Naive thymus-derived CD8-positive, alpha-beta T cell (primary cell): Measurements from ENCODE around the gene DMAP1. TPM values are rescaled to one million over a fixed set of nuclear protein-coding genes. Genes with fewer than 3 reads are reported as not detected.
A peak's percentile ranks its signal among the peaks of the same experiment; 100 is the strongest.

Source experiments
- ATAC-seq, 2 donors: fragments of 150-1000 bp; cut with Tn5 transposase in 1 of 2; sonication (Bioruptor Pico), chemical (Tn5 transposase) in 1 of 2; 1 replicate in 1 of 2; 2 replicates in 1 of 2; pipeline ENCODE4 v1.10.0; 2021; ENCODE audit warnings: mild to moderate bottlenecking in 2 of 2, moderate library complexity in 2 of 2
- POLR2A ChIA-PET: fragments of 350-600 bp; sonication (Branson Sonifier 250); formaldehyde crosslinking; loops from one replicate; lab custom pipeline; 2021; ENCODE audit warnings: antibody characterized with exemption; lab: Charles Lee
- DNase-seq, 10 donors: peaks; one replicate each; pipeline versions ENCODE4 v3.0.0 to v3.0.0-alpha.2; 2020 to 2022
- H3K27ac Mint-ChIP-seq, 10 donors: one replicate each; pipeline ENCODE4 v1.8.0; 2020 to 2022; ENCODE audit warnings: mild to moderate bottlenecking in 10 of 10, mixed read lengths in 10 of 10, moderate library complexity in 4 of 10, inconsistent platforms in 1 of 10
- H3K27me3 Mint-ChIP-seq, 5 donors: one replicate each; pipeline ENCODE4 v1.8.0; 2021 to 2022; ENCODE audit warnings: mixed read lengths in 5 of 5
- H3K36me3 Mint-ChIP-seq, 3 donors: one replicate each; pipeline ENCODE4 v1.8.0; 2020 to 2022; ENCODE audit warnings: mixed read lengths in 3 of 3, mild to moderate bottlenecking in 2 of 3, inconsistent platforms in 1 of 3
- H3K4me1 Mint-ChIP-seq, 4 donors: one replicate each; pipeline ENCODE4 v1.8.0; 2021 to 2022; ENCODE audit warnings: mixed read lengths in 4 of 4
- H3K4me3 Mint-ChIP-seq, 10 donors: one replicate each; pipeline ENCODE4 v1.8.0; 2020 to 2022; ENCODE audit warnings: mild to moderate bottlenecking in 10 of 10, mixed read lengths in 10 of 10, moderate library complexity in 6 of 10, inconsistent platforms in 1 of 10
- H3K9me3 Mint-ChIP-seq, 9 donors: one replicate each; pipeline ENCODE4 v1.8.0; 2020 to 2022; ENCODE audit warnings: mixed read lengths in 9 of 9, mild to moderate bottlenecking in 3 of 9, inconsistent platforms in 1 of 9, moderate library complexity in 1 of 9
- polyA plus RNA-seq, 3 donors: library from polyadenylated mRNA; unstranded; fragments of 300-500 nt; fragmentation: Illumina TruSeq; gene quantifications; one replicate each; pipeline ENCODE4 v1.2.3, GENCODE V29; 2021
- total RNA-seq, 8 experiments: library from RNA in 2 of 8; stranded (reverse) in 2 of 8; gene quantifications; one replicate each; pipeline ENCODE4 v1.2.3 and lab custom pipeline; 2021 to 2026

The DMAP1 gene
- total and polyA plus RNA-seq, 5 experiments from 2014 or later: 32.6 to 96.0 (median 44.4) TPM

GRCh38 chr1:44218503-44219300 is 5.4 kb downstream of the DMAP1 start:
- H3K4me1 Mint-ChIP-seq: peaks cover 28 to 52% (median 38%) of the 10 kb centered on the region in 4 donors
- H3K4me3 Mint-ChIP-seq: no peak overlapping the region
- H3K9me3 Mint-ChIP-seq: no peaks in the 10 kb centered on the region
- ATAC-seq (no peak), DNase-seq (no peak)
- POLR2A ChIA-PET: no interaction called here
- peaks cover 0 to 62% (median 3%) of the 10 kb centered on the region in 3 donors for H3K36me3 Mint-ChIP-seq
- peak overlapping the region in 3 of 10 donors; percentile 43 to 51 (median 45) for H3K27ac Mint-ChIP-seq
- no peaks in the 10 kb centered on the region for H3K27me3 Mint-ChIP-seq

GRCh38 chr1:44219301-44219626 is 6.0 kb downstream of the DMAP1 start:
- Mint-ChIP-seq H3K4me3 (no peak overlapping the region), H3K36me3 (peaks cover 0 to 62% (median 3%) of the 10 kb centered on the region in 3 donors)

DNA sequence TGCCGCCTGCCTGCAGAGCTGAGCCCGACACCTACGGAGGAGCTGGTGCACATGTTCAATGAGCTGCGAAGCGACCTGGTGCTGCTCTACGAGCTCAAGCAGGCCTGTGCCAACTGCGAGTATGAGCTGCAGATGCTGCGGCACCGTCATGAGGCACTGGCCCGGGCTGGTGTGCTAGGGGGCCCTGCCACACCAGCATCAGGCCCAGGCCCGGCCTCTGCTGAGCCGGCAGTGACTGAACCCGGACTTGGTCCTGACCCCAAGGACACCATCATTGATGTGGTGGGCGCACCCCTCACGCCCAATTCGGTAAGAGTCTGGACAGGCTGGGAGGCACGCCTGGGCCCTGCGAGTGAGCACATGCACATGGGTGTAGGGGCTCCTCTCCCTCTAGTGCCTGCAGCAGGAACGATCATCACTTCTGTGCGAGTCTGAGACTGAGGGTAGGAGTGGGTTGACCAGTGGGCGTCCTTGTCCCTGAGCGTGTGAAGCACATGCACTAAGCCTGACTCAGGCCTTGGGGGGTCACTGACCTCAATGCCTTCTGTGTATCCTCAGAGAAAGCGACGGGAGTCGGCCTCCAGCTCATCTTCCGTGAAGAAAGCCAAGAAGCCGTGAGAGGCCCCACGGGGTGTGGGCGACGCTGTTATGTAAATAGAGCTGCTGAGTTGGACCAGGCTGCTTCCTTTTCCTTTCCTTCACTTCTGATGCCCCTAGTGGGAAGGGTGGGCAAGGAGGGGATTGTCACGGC is 6.9 kb downstream of the DMAP1 start:
- H3K36me3 Mint-ChIP-seq: peaks cover 0 to 60% (median 3%) of the 10 kb centered on the region in 3 donors
- peaks cover 19 to 45% (median 32%) of the 10 kb centered on the region in 4 donors for H3K4me1 Mint-ChIP-seq
- H3K9me3 Mint-ChIP-seq: no peaks in the 10 kb centered on the region
- no peak for DNase-seq
- H3K27me3 Mint-ChIP-seq: no peaks in the 10 kb centered on the region
- POLR2A ChIA-PET: no interaction called here
- H3K27ac Mint-ChIP-seq: peak overlapping the region in 1 of 10 donors; percentile 43
- ATAC-seq: no peak
- H3K4me3 Mint-ChIP-seq: no peak overlapping the region

More at GRCh38 chr1:44219301-44219626, 6.0 kb downstream of the DMAP1 start:
- POLR2A ChIA-PET: no interaction called here
- Mint-ChIP-seq H3K27me3 (no peaks in the 10 kb centered on the region), H3K9me3 (no peaks in the 10 kb centered on the region), H3K4me1 (peaks cover 29 to 53% (median 39%) of the 10 kb centered on the region in 4 donors), H3K27ac (peak overlapping the region in 1 of 10 donors; percentile 36)
- ATAC-seq: no peak
- DNase-seq: no peak

GRCh38 chr1:44220755-44221154 is 7.5 kb downstream of the DMAP1 start:
- Mint-ChIP-seq H3K4me1 (peaks cover 17 to 40% (median 29%) of the 10 kb centered on the region in 4 donors), H3K27me3 (no peaks in the 10 kb centered on the region), H3K36me3 (peaks cover 0 to 55% (median 3%) of the 10 kb centered on the region in 3 donors), H3K4me3 (no peak overlapping the region), H3K9me3 (no peaks in the 10 kb centered on the region), H3K27ac (peak overlapping the region in 3 of 10 donors; percentile 14 to 81 (median 43))
- ATAC-seq (no peak), DNase-seq (no peak)
- POLR2A ChIA-PET: no interaction called here

DNA sequence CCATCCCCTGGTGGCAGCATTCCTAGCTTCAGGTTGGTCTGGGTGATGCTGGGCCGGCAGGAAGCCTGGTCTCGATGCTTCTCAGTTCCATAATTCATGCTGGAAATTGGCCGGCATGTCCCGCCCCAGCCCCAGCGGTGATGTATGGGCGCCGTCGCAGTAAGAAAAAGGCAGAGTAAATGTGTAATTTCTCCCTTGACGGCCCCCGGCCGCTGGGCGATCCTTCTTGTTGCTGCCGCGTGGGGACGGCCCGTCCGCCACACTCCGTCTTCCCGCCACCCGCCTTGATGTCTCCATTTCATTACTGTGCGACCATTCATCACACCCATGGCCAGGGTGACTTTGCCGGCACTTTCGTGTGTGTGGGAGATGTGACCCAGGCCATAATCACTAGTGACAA is 8.5 kb downstream of the DMAP1 start:
- Mint-ChIP-seq H3K9me3 (no peaks in the 10 kb centered on the region), H3K27ac (peak overlapping the region in 2 of 10 donors; percentile 29 to 71), H3K36me3 (peaks cover 0 to 45% (median 5%) of the 10 kb centered on the region in 3 donors), H3K4me3 (no peak overlapping the region), H3K4me1 (peaks cover 17 to 29% (median 26%) of the 10 kb centered on the region in 4 donors), H3K27me3 (no peaks in the 10 kb centered on the region)
- no peak for ATAC-seq
- DNase-seq: no peak
- POLR2A ChIA-PET: no interaction called here

DNA sequence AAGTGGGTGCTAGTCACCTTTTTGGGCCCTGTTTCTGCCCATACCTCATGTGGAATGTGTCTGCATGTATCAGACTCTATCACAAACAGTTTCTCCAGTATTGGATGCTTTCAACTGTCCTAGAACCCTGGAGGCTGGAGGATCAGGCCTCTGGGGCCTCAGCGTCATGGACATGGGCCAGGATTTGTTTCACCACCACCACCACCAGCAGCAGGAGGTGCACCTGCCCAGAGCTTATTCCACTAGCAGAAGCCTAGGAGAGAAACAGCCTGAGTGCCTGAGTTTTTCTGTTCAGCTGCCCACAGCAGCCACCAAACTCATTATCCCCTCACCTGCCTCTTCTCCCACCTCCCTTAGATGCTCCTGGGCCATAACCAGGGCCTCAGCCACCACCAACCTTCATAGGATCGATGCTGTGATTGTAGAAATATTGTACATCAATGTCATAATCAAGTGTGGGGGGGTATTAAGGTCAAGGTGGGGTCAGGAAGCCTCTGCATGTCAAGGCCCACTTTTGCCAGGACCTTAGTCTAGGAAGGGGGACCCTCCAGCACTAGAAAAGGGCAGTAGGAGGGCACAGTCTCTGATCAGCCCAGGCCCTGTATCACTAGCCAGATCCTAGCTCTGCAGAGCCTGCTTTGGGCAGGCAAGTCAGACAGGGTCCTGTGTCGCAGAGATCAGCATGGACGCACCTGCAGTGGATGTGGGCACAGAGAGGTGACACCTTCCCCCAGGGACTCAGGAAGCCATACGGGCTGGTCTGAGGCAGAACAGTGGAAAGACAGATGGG is 9.3 kb downstream of the DMAP1 start:
- Mint-ChIP-seq H3K4me3 (peak overlapping the region in 3 of 10 donors; percentile 8 to 30 (median 24)), H3K36me3 (peaks cover 0 to 39% (median 5%) of the 10 kb centered on the region in 3 donors), H3K9me3 (no peaks in the 10 kb centered on the region), H3K27ac (peak overlapping the region; percentile 29 to 84 (median 72)), H3K27me3 (no peaks in the 10 kb centered on the region), H3K4me1 (peaks cover 16 to 21% (median 21%) of the 10 kb centered on the region in 4 donors)
- peak in 1 of 2 donors; percentile 42 for ATAC-seq
- DNase-seq: peak in 1 of 10 donors; percentile 63
- POLR2A ChIA-PET: interaction anchor here (1.0 kb wide), 1 partner anchor 9 kb away, joined by 3 read pairs; the partner anchor contains the start of gene DMAP1

- no peaks in the 10 kb centered on the region for H3K9me3 Mint-ChIP-seq
- no peak for ATAC-seq
- peaks cover 16 to 20% (median 18%) of the 10 kb centered on the region in 4 donors for H3K4me1 Mint-ChIP-seq
- H3K27ac Mint-ChIP-seq: peak overlapping the region in 9 of 10 donors; percentile 59 to 84 (median 74)
- H3K36me3 Mint-ChIP-seq: peaks cover 0 to 37% (median 5%) of the 10 kb centered on the region in 3 donors
- H3K4me3 Mint-ChIP-seq: peak overlapping the region in 1 of 10 donors; percentile 8
- POLR2A ChIA-PET: interaction anchor here (1.0 kb wide), 1 partner anchor 10 kb away, joined by 3 read pairs; the partner anchor contains the start of gene DMAP1
- no peaks in the 10 kb centered on the region for H3K27me3 Mint-ChIP-seq
- no peak for DNase-seq
These were observed 9.9 kb downstream of the DMAP1 start for GRCh38 chr1:44223187-44223610.

- peaks cover 0 to 17% (median 5%) of the 10 kb centered on the region in 3 donors for H3K36me3 Mint-ChIP-seq
- no peaks in the 10 kb centered on the region for H3K9me3 Mint-ChIP-seq
- H3K27ac Mint-ChIP-seq: peak overlapping the region in 4 of 10 donors; percentile 1 to 74 (median 50)
- H3K27me3 Mint-ChIP-seq: no peaks in the 10 kb centered on the region
- H3K4me3 Mint-ChIP-seq: no peak overlapping the region
- ATAC-seq (no peak), DNase-seq (no peak)
- peaks cover 16 to 20% (median 18%) of the 10 kb centered on the region in 4 donors for H3K4me1 Mint-ChIP-seq
- POLR2A ChIA-PET: interaction anchor here (1.0 kb wide), 1 partner anchor 13 kb away, joined by 3 read pairs; no protein-coding TSS in a partner anchor
These were observed 12.5 kb downstream of the DMAP1 start for GRCh38 chr1:44225761-44226160.

DNA sequence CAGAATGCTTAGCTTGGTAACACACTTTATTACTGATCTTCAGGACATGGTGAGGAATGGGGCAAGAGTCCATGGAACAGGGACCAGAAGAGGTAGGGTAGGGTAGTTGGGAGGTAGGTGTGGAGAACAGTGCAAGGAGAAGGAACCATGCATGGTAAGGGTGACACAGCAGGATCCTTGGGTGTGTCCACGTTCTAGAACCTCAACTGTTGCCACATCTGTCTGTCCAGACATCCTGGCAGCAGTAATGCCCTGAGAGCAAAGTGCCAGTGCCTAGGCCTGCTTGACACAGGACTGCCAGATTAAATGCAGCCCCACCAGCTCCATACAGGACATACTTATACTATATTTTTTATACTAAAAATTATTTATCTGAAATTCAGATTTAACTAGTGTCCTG is 13.9 kb downstream of the DMAP1 start:
- H3K27me3 Mint-ChIP-seq: no peaks in the 10 kb centered on the region
- no peak for ATAC-seq
- peaks cover 16 to 20% (median 18%) of the 10 kb centered on the region in 4 donors for H3K4me1 Mint-ChIP-seq
- no peaks in the 10 kb centered on the region for H3K9me3 Mint-ChIP-seq
- peak overlapping the region in 2 of 10 donors; percentile 11 to 82 for H3K27ac Mint-ChIP-seq
- POLR2A ChIA-PET: no interaction called here
- peaks cover 0 to 17% (median 9%) of the 10 kb centered on the region in 3 donors for H3K36me3 Mint-ChIP-seq
- DNase-seq: no peak
- H3K4me3 Mint-ChIP-seq: no peak overlapping the region

- Mint-ChIP-seq H3K9me3 (no peaks in the 10 kb centered on the region), H3K36me3 (peaks cover 0 to 22% (median 12%) of the 10 kb centered on the region in 3 donors), H3K27ac (no peak overlapping the region), H3K4me3 (no peak overlapping the region), H3K4me1 (peaks cover 9 to 12% (median 11%) of the 10 kb centered on the region in 4 donors), H3K27me3 (no peaks in the 10 kb centered on the region)
- ATAC-seq: no peak
- no peak for DNase-seq
- POLR2A ChIA-PET: no interaction called here
These were observed 14.9 kb downstream of the DMAP1 start for GRCh38 chr1:44228218-44228617.

DNA sequence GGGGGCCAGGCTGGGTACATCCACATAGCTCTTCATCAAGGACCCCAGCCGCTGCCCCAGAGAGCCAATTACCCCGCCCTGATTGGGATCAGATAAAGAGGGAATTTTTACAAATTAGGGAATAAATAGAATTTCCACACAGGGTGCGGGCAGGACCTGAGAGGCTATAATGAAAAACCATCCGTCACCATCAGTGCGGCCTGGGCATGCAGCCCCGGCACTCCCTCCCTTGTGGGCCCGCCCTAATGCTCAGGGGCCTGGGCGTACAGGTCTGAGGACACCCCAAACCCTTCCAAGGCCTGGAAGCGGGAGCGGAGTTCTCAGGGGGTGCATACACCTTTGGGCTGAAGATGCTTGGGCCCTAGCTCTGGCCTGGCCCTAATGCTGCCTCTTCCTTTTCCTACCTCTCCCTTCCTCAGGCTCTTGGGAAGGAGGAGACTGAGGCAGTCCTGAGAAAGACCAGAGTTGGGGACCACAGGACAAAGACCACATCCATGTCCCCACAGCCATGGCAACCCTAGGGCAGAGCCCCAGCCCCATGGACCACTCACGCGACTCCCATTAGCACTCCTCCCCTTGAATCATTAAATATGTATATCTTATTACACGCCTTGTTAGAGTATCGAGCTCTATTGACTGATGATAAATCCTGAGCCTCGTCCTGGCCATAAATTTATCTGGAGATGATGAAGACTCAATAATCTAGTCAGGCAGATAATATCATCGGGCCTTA is 16.3 kb downstream of the DMAP1 start:
- POLR2A ChIA-PET: no interaction called here
- Mint-ChIP-seq H3K4me1 (peaks cover 0 to 2% (median 0%) of the 10 kb centered on the region in 4 donors), H3K4me3 (no peak overlapping the region), H3K27me3 (no peaks in the 10 kb centered on the region), H3K36me3 (peaks cover 5 to 29% (median 12%) of the 10 kb centered on the region in 3 donors), H3K9me3 (no peaks in the 10 kb centered on the region), H3K27ac (no peak overlapping the region)
- ATAC-seq (no peak), DNase-seq (no peak)
